Stimulated activated CD8-positive, alpha-beta memory T cell treated with anti-CD3 and anti-CD28 coated beads, Interleukin-7, amount 100 ng/mL, for 1 hour (primary cell): Measurements from ENCODE around the gene PTP4A1.
"Not testable (repeated sequence)": the region's sequence is repeated elsewhere in the genome, so short reads cannot be mapped to it uniquely, and the experiment has no call there.

ENCODE experiments used
- DNase-seq, 2 donors: peaks; one replicate each; pipeline ENCODE4 v3.0.0-alpha.2; 2020; ENCODE audit warnings: low read depth in 2 of 2

The PTP4A1 gene

DNA sequence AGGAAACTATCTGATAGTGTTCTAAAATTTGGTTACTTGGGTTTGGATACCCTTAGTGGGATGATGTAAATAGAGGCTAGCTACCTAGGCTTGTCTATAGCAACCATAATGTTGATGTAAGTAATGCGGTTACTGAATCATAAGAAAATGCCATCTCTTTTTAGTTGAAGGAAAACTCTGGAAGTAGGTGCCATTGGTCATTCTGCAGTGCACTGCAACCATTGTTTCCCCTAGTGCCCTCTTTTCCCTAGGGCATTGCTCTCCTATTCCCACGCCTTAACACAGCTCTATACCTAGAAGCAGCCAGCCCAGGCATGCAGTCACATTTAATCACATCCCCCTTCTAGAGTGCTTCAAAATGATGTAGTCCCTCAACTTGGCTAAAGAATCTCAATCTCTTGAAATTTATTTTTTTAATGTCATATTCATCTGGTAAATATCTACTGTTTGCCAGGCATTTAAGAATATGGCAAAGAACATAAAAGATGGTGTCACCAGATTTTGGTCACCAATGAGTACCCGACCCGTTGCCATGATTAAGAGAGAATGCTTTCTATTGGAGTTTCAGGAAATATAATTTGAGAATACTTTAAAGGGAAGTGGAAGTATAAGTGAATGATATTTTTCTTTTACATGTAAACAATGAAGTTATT is 10.4 kb downstream of the PTP4A1 start:
- no peak for DNase-seq

DNA sequence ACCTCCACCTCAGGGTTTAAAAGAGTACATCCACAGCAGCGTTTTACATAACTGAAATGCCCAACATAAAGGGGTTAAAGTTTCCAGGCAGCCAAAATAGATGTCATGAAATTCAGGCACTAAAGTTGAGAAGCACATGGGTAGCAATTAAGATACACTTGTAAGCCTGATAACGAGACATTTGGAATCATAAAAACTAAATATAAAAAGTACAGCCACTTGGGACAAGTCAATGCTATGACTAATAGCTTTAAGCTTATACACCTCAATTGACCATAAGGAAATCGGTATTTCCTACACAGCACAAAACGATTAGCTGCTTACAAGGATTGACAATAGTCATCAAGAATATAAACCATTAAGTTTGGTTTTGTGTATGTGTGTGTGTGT is 11.8 kb downstream of the PTP4A1 start:
- no peak for DNase-seq

GRCh38 chr6:63584566-63584965 is 12.3 kb downstream of the PTP4A1 start:
- DNase-seq, result no peak

GRCh38 chr6:63585652-63586051 is 13.4 kb downstream of the PTP4A1 start:
- DNase-seq, result not testable (repeated sequence)

DNA sequence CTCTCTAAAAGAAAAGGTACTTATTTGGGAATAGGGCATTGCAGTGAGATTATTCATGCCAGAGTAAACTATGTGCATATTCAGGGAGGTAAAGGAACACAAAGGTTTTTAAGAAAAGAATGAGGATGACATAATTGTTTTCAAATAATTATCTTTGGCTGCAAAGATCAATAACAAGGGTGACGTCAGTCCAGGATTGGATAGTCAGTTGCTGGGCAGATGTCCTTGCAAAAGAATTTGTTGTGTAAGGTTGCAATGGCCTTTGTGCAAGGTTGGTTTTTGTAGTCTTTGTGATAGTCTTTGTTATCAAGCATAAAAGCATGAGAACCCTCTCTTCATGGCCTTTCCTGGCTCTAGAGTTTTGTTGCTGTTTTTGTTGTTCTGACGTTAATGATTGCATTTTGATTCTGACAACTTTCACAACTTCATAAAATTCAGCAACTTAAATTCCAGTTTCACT is 17.7 kb downstream of the PTP4A1 start:
- no peak for DNase-seq

GRCh38 chr6:63592886-63593285 is 20.6 kb downstream of the PTP4A1 start:
- DNase-seq, result no peak

GRCh38 chr6:63597141-63598048 is 25.1 kb downstream of the PTP4A1 start:
- DNase-seq, result no peak

GRCh38 chr6:63598049-63599036 is 26.1 kb downstream of the PTP4A1 start:
- DNase-seq, result peak; percentile 27 to 39

- no peak for DNase-seq
These were observed 27.0 kb downstream of the PTP4A1 start for GRCh38 chr6:63599243-63599642.

DNA sequence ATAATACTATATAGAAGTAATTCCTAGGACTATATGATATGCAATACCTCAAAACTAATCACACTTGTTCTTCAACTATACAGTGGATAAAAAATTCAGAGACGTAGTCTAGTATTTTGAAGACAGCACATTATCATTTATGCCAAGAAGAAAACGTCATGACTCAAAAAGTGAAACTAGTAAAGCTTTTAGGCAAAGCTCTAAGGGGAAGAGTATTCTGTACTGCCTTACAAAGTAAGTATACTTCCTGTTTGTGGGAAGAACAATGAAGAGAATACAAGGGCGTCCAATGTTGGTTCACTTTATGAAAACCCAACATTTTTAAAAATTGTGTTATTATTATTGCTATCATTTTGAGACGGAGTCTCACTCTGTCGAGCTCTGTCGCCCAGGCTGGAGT is 27.9 kb downstream of the PTP4A1 start:
- no peak for DNase-seq

- no peak for DNase-seq
These were observed 37.0 kb downstream of the PTP4A1 start for GRCh38 chr6:63609231-63609630.

- DNase-seq, result no peak
These were observed 38.7 kb downstream of the PTP4A1 start for GRCh38 chr6:63610944-63611343.

DNA sequence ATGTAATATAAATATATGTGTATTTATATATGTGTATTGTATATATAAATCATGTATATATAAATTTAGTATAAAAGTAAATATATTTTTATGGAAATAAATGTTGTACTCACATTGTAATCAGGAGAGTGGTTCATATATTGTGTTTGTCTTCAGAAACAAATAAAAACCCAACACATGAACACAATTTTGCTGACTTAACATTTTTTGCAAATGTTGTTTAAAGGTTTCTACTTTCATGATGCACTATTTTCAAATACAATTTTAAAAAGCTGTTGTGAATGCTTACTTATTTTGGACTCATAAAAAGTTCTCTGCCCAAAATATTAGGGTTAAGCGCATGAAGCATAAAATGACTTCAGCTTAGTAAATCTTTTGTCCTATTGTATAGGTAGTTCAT is 39.3 kb downstream of the PTP4A1 start:
- no peak for DNase-seq

DNA sequence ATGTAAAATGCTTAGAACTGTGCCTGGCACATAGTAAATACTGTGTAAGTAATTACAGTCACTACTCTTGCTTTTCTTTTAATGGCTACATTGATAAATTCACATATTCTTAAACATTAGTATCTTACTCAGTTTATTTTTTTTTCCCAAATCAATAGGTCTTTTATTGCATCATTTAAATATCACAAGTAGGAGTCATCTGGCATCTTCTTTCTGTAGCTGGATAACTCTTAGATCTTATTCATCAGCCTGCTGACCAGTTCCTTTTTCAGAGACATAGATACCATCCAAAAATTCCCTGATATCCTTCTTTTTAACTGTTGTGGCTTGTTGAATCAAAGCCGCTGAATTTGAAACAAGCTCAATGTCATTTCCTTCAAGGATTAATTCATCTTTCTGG is 43.3 kb downstream of the PTP4A1 start:
- DNase-seq, result no peak
